Posterior cingulate gyrus (tissue), 11 donors: ENCODE data around the gene CD22.
"Not testable (repeated sequence)": the region's sequence is repeated elsewhere in the genome, so short reads cannot be mapped to it uniquely, and the experiment has no call there.

Experiments
- DNase-seq, 10 donors: peaks; one replicate each; pipeline versions ENCODE4 v3.0.0 to v3.0.0-alpha.2; 2020 to 2021; ENCODE audit warnings: mixed read lengths in 3 of 10
- intact Hi-C: fragments of 100-400 bp; cut with DNase I; formaldehyde crosslinking; loops from one replicate; pipeline ENCODE4 v1.15.1; 2023

CD22 gene

DNA sequence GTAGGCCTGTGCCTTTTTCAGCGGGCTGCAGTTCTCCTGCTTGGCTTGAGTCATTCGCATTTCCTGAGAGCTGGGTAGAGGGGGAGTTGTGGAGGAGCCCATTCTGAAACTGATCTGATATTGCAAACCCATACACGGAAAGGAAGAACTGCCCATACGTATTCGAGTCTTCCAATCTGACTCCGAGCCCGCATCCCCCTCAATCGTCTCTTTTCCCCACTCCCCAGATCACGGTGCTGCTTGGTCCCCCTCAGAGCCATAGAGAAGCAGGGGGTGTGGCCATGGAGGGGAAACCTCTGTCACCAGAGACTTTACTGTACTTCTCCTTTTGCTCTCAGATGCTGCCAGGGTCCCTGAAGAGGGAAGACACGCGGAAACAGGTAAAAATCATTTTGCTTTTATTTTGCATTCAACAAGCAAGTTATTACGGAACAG is at the start of gene CD22:
Gene CD22, plus strand, starts transcription at position 337 of the 435 bp plus-strand sequence. CDS start 2,854 bp downstream, outside the sequence.
- intact Hi-C loops = no loop called here
- no peak for DNase-seq

DNA sequence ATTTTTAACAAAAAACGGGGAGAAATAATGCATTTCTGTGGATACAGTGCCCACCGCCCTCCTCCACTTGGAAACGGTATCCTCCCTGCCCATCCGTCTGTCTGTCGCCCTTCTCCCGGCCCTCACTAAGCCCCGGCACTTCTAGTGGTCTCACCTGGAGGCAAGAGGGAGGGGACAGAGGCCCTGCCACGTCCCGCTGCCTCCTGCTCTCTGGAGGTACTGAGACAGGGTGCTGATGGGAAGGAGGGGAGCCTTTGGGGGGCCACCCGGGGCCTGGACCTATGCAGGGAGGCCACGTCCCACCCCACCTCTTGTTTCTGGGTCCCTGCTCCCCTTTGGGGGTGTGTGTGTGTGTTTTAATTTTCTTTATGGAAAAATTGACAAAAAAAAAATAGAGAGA is 49.6 kb upstream of the CD22 start:
- DNase-seq = peak in 1 of 10 donors; percentile 65
- intact Hi-C loops = no loop called here

- intact Hi-C loops = no loop called here
- peak in 1 of 10 donors; percentile 85 for DNase-seq
Observed at GRCh38 chr19:35279985-35280821, 48.8 kb upstream of the CD22 start.

DNA sequence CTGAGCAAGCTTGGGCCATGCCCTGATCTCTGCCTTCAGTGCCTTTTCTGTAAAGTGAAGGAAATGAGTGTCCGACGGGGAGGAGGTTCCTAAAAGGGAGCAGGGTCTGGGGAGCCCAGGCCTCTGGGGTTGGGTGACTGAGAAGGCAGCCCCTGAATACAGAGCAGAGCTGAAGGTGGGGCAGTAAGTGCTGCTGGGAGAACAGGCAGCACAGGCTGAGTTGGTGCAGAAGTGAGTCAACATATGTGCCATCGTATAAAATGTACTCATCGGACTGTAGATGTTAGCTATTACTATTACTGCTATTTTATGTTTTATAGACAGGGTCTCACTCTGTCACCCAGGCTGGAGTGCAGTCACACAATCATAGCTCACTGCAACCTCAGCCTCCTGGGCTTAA is 47.7 kb upstream of the CD22 start:
- intact Hi-C loops = no loop called here
- DNase-seq = no peak

DNA sequence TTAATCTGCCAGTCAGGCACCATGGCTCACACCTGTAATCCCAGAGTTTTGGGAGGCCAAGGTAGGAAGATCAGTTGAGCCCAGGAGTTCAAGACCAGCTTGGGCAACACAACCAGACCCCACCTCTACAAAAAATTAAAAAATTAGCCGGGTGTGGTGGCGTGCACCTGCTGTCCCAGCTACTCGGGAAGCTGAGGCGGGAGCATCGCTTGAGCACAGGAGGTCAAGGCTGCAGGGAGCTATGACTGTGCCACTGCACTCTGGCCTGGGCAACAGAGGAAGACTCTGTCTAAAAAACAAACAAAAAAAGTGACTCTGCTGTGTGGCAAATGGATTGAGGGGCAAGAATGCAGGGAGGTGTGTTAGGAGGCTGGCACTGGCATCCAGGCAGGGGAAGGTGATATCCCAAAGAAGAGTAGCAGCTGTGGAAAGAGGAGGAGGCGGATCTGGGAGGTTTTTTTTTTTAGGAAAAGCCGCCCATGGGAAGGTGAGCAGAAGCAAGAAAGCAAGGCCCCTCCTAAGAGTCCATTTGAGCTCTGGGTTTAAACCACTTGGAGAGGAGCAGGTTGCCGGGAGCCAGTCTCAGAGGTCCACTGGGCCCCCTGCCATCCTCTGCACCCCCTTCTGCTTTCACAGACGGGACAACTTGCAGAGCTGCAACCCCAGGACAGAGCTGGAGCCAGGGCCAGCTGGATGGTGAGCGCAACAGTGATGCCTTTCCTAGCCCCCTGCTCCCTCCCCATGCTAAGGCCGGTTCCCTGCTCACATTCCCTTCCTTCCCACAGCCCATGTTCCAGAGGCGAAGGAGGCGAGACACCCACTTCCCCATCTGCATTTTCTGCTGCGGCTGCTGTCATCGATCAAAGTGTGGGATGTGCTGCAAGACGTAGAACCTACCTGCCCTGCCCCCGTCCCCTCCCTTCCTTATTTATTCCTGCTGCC is 44.6 kb upstream of the CD22 start:
- intact Hi-C loops = no loop called here
- peak in 1 of 10 donors; percentile 70 for DNase-seq

DNA sequence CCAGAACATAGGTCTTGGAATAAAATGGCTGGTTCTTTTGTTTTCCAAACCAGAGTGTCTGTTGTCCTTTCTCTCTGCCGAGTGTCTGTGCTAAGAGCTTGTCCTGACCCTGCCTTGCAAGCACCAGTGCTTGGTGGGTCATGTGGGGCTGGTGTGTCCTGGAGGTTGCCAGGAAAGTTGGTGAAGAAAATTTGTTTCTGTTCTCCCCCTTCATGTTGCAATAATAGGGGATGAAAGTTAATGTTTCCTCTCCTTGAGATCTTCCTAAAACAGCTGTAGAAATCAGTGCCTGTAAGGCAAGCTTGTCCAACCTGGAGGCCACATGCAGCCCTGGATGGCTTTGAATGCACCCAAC is 43.9 kb upstream of the CD22 start:
- no peak for DNase-seq
- intact Hi-C loops = no loop called here

DNA sequence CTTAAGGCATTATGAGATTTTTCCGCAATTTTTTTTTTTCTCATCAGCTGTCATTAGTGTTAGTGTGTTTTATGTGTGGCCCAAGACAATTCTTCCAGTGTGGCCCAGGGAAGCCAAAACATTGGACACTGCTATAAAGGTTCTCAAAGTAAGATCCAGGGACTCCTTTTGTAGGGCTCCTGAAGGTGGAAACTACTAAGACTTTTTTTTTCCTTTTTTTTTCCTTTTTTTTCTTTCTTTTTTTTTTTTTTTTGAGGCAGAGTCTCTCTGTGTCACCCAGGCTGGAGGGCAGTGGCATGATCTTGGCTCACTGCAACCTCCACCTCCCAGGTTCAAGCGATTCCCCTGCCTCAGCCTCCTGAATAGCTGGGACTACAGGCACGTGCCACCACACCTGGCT is 43.5 kb upstream of the CD22 start:
- intact Hi-C loops = not testable (repeated sequence)

DNA sequence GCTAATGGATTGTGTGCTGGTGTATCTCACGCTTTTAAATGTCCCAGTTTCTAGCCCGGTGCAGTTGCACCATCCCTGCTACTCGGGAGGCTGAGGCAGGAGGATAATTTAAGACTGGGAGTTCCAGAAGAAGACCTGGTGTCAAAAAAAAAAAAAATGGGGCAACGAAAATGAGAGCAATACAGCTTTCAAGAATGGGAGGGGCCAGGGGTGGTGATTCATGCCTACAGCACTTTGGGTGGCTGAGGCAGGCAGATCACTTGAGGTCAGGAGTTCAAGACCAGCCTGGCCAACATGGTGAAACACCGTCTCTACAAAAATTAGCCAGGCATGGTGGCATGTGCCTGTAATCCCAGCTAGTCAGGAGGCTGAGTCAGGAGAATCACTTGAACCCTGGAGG is 42.9 kb upstream of the CD22 start:
- intact Hi-C loops, DNase-seq: not testable (repeated sequence)

More for the DNA sequence above, 43.5 kb upstream of the CD22 start:
- DNase-seq = not testable (repeated sequence)

DNA sequence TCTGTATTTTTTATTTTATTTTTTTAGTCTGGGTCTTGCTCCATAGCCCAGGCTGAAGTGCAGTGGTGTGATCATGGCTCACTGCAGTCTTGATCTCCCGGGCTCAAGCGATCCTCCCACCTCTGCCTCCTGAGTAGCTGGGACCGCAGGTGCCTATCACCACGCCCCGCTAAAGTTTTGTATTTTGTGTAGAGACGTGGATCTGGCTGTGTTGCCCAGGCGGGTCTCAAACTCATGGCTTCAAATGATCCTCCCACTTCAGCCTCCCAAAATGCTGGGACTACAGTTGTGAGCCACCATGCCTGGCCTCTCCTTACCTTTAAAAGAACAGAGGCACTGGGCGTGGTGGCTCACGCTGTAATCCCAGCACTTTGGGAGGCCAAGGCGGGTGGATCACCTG is 41.3 kb upstream of the CD22 start:
- intact Hi-C loops = no loop called here
- no peak for DNase-seq

GRCh38 chr19:35288331-35288730 is 40.7 kb upstream of the CD22 start:
- no peak for DNase-seq
- intact Hi-C loops = no loop called here

DNA sequence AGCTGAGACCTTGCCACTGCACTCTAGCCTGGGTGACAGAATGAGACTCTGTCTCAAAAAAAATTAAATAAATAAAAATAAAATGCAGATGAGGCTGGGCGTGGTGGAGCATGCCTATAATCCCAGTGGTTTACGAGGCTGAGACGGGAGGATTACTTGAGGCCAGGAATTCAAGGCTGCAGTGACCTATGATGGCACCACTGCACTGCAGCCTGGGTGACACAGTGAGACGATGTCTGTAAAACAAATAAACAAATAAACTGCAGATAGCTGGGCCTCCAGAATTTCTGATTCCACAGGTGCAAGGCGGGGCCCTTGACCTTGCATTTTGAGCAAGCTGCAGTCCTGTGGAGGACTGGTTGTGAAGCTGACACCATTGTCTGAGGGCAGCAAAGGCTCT is 40.1 kb upstream of the CD22 start:
- intact Hi-C loops = no loop called here
- DNase-seq = no peak

- intact Hi-C loops = no loop called here
- peak in 8 of 10 donors; percentile 53 to 96 (median 74) for DNase-seq
Observed at GRCh38 chr19:35290381-35291127, 38.4 kb upstream of the CD22 start.

DNA sequence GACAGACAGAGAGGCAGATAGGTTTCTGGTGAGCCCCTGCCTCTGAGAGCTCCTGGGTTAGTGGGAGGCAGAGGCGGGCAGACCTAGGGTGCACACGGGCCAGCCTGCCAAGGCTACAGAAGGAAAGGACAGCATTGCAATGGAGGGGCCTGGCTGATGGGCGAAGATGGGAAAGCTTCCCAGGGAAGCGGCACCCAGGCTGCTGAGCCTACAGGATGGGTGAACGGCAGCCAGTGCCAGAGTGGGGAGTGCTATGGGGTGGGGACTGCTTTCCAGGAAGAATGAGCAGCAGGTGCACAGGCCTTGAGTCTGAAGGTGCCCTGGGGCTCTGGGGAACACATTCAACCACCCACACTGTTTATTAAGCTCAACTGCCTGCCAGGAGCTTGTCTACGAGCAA is 37.7 kb upstream of the CD22 start:
- intact Hi-C loops = no loop called here
- peak in 2 of 10 donors; percentile 44 to 89 for DNase-seq

DNA sequence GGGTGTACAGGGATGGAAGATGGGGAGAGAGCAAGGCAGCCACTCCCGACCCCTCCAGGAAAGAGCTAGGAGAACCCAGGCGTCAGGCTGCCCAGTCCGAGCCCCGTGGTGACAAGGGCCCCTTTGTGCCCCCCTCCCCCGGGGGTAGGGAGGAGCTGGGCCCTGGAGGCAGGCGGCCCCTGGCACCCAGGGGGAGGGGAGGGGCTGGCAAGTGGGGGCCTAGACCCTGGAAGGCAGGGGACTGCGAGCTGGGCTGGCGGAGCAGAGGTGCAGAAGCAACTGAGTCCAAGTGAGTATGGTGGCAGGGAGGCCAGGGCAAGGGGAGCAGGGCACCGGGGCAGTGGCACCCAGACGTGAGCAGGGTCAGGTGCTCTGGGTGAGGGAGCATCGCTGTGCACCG is 37.1 kb upstream of the CD22 start, which contains the start of gene MAG:
Gene MAG, plus strand, starts transcription at position 246 of the 400 bp plus-strand sequence. CDS start 3,248 bp downstream, outside the sequence.
- intact Hi-C loops = loop anchor here (2.0 kb wide), 1 partner anchor 23 kb away; the partner anchor contains the start of gene USF2
- DNase-seq = peak; percentile 76 to 99 (median 88)

GRCh38 chr19:35292421-35293362 is 36.3 kb upstream of the CD22 start:
- peak in 1 of 10 donors; percentile 62 for DNase-seq
- intact Hi-C loops = loop anchor here (2.0 kb wide), 1 partner anchor 24 kb away; the partner anchor contains the start of gene USF2

- peak in 6 of 10 donors; percentile 64 to 94 (median 70) for DNase-seq
- intact Hi-C loops = loop anchor here (2.0 kb wide), 1 partner anchor 25 kb away; the partner anchor contains the start of gene USF2
Observed at GRCh38 chr19:35293363-35293739, 35.6 kb upstream of the CD22 start.

DNA sequence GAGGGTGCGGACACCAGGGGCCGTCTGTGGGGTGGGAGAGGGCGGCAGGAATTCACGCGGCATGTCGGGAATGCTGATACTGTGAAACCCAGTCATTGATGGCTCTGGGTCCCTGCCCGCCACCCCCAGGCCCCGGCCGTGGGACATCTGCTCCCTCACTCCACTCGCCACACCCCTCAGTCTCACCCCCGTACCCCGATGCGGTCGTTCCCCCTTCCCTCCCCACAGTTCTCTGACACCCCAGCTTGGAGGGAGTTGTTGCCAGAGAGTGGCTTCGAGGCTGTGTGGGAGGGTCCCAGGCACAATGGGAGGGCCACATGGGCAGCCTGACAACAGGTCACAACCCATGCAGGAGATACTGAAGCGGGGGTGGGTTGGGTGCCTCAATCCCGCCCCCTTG is 35.2 kb upstream of the CD22 start:
- DNase-seq = no peak

DNA sequence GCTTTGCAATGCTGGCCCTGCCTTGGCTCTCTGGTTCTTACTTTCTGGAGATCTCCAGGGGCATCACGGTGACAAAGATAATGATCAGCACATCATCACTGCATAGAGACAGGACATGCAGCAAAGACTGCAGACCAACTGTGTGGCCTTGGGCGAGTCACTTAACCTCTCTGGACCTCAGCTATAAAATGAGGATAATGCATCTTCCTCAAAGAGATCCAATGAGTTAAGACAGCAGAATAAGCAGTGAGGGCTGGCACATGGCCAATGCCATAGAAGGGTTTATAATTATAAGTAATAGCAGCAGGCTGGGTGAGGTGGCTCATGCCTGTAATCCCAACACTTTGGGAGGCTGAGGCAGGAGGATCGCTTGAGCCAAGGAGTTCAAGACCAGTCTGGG is 34.7 kb upstream of the CD22 start:
- intact Hi-C loops = no loop called here
- no peak for DNase-seq

More for the DNA sequence above, 35.2 kb upstream of the CD22 start:
- intact Hi-C loops = loop anchor here (2.0 kb wide), 1 partner anchor 25 kb away; the partner anchor contains the start of gene USF2
